ENCODE data around the gene CXCR1. TPM values are rescaled to one million over a fixed set of nuclear protein-coding genes. Genes with fewer than 3 reads are reported as not detected.

CXCR1 gene
- polyA plus RNA-seq, 1 donor (not counting 4 experiments of a cell fraction or from before 2014, with no cell fraction given), result 14.5 TPM

DNA sequence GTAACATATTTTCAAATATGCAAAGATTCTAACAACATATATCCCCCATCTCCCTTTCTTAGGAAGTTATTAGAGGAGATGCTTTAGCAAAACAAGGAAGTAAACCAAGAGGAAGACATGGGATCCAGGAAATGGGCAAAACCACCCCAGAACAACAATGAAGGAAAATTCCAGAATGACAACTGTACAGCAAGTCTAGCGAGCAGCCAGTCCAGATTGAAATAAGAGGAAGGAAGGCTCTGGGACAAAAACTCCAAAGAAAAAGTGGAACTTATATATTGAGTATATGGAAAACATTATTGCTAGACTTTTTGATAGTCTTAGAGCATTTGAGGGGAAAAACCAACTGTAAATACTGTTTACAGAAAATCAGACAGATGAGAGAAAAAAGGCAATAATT lies 47.4 kb upstream of the CXCR1 start:
- H3K27me3 ChIP-seq (ENCODE audit: control insufficient read depth, extremely low read depth, insufficient read depth, low read length), result no peaks in the 10 kb centered on the region
- H3K36me3 ChIP-seq (ENCODE audit: control insufficient read depth in 2 of 2, extremely low read depth in 1 of 2, insufficient read depth in 2 of 2, low read length in 2 of 2), result no peaks in the 10 kb centered on the region
- no peaks in the 10 kb centered on the region for H3K9me1 ChIP-seq (ENCODE audit: control insufficient read depth, extremely low read depth, insufficient read depth, low read length)
- H3K9ac ChIP-seq (ENCODE audit: control insufficient read depth, extremely low read depth, insufficient read depth, low read length), result no peak overlapping the region
- H3K4me2 ChIP-seq (ENCODE audit: control insufficient read depth, extremely low read depth, insufficient read depth, low read depth, low read length), result no peak overlapping the region
- dilution Hi-C loops (cut with MboI; ENCODE audit: extremely low pct_ligation_motif_present, low sequenced_read_pairs), result no loop called here
- H3K4me1 ChIP-seq (ENCODE audit: control insufficient read depth, extremely low read depth, insufficient read depth, low read length), result peaks cover 7% of the 10 kb centered on the region
- TF ChIP-seq, protein P1, sequence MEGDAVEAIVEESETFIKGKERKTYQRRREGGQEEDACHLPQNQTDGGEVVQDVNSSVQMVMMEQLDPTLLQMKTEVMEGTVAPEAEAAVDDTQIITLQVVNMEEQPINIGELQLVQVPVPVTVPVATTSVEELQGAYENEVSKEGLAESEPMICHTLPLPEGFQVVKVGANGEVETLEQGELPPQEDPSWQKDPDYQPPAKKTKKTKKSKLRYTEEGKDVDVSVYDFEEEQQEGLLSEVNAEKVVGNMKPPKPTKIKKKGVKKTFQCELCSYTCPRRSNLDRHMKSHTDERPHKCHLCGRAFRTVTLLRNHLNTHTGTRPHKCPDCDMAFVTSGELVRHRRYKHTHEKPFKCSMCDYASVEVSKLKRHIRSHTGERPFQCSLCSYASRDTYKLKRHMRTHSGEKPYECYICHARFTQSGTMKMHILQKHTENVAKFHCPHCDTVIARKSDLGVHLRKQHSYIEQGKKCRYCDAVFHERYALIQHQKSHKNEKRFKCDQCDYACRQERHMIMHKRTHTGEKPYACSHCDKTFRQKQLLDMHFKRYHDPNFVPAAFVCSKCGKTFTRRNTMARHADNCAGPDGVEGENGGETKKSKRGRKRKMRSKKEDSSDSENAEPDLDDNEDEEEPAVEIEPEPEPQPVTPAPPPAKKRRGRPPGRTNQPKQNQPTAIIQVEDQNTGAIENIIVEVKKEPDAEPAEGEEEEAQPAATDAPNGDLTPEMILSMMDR (optimal IDR thresholded peaks at IDR 0.05 in 1 of 3, IDR thresholded peaks at IDR 0.05 in 1 of 3, conservative IDR thresholded peaks at IDR 0.05 in 1 of 3; ENCODE audit: extremely low read depth in 1 of 3, insufficient read depth in 2 of 3, low read length in 3 of 3), result no peak
- TF ChIP-seq EZH2 (IDR thresholded peaks at IDR 0.05; ENCODE audit: low read length), result no peak
- H2AFZ ChIP-seq (ENCODE audit: control insufficient read depth, low read length), result no peak overlapping the region
- no peak overlapping the region for H3K4me3 ChIP-seq (ENCODE audit: control insufficient read depth in 2 of 3, extremely low read depth in 1 of 3, insufficient read depth in 2 of 3, low read depth in 1 of 3, low read length in 3 of 3)
- FAIRE-seq (no peak), DNase-seq (ENCODE audit: low read depth, low spot score) (no peak)
- H3K79me2 ChIP-seq (ENCODE audit: control insufficient read depth, insufficient read depth, low read length), result peaks cover 19% of the 10 kb centered on the region
- H4K20me1 ChIP-seq (ENCODE audit: control insufficient read depth, extremely low read depth, insufficient read depth, low read length), result no peaks in the 10 kb centered on the region
- H3K27ac ChIP-seq (ENCODE audit: control insufficient read depth, insufficient read depth, low read length), result no peak overlapping the region
- H3K9me3 ChIP-seq (ENCODE audit: control insufficient read depth, low read depth, low read length), result no peaks in the 10 kb centered on the region

- Histone ChIP-seq H2AFZ (ENCODE audit: control insufficient read depth, low read length) (no peak overlapping the region), H3K9ac (ENCODE audit: control insufficient read depth, extremely low read depth, insufficient read depth, low read length) (no peak overlapping the region), H3K27me3 (ENCODE audit: control insufficient read depth, extremely low read depth, insufficient read depth, low read length) (no peaks in the 10 kb centered on the region), H3K4me2 (ENCODE audit: control insufficient read depth, extremely low read depth, insufficient read depth, low read depth, low read length) (no peak overlapping the region), H3K36me3 (ENCODE audit: control insufficient read depth in 2 of 2, extremely low read depth in 1 of 2, insufficient read depth in 2 of 2, low read length in 2 of 2) (no peaks in the 10 kb centered on the region), H4K20me1 (ENCODE audit: control insufficient read depth, extremely low read depth, insufficient read depth, low read length) (no peaks in the 10 kb centered on the region), H3K4me3 (ENCODE audit: control insufficient read depth in 2 of 3, extremely low read depth in 1 of 3, insufficient read depth in 2 of 3, low read depth in 1 of 3, low read length in 3 of 3) (no peak overlapping the region), H3K9me3 (ENCODE audit: control insufficient read depth, low read depth, low read length) (no peaks in the 10 kb centered on the region), H3K9me1 (ENCODE audit: control insufficient read depth, extremely low read depth, insufficient read depth, low read length) (no peaks in the 10 kb centered on the region), H3K79me2 (ENCODE audit: control insufficient read depth, insufficient read depth, low read length) (no peaks in the 10 kb centered on the region), H3K4me1 (ENCODE audit: control insufficient read depth, extremely low read depth, insufficient read depth, low read length) (no peaks in the 10 kb centered on the region), H3K27ac (ENCODE audit: control insufficient read depth, insufficient read depth, low read length) (no peak overlapping the region)
- TF ChIP-seq, protein P1 (optimal IDR thresholded peaks at IDR 0.05 in 1 of 3, IDR thresholded peaks at IDR 0.05 in 1 of 3, conservative IDR thresholded peaks at IDR 0.05 in 1 of 3; ENCODE audit: extremely low read depth in 1 of 3, insufficient read depth in 2 of 3, low read length in 3 of 3), result no peak
- no peak for TF ChIP-seq EZH2 (IDR thresholded peaks at IDR 0.05; ENCODE audit: low read length)
- FAIRE-seq, result no peak
- DNase-seq (ENCODE audit: low read depth, low spot score), result no peak
- dilution Hi-C loops (cut with MboI; ENCODE audit: extremely low pct_ligation_motif_present, low sequenced_read_pairs), result no loop called here
Observed at GRCh38 chr2:218209078-218209477, 42.3 kb upstream of the CXCR1 start.

Data from keratinocyte (primary cell).